ENCODE measurements around the gene HEBP2. TPM values are rescaled to one million over a fixed set of nuclear protein-coding genes. Genes with fewer than 3 reads are reported as not detected.

The HEBP2 gene
- total RNA-seq, 4 donors from 2014 or later = 37.0 to 80.0 (median 58.0) TPM

- TF ChIP-seq CTCF (IDR thresholded peaks at IDR 0.05) (no peak), POLR2A (IDR thresholded peaks at IDR 0.05) (no peak)
- H3K9me3 ChIP-seq = no peaks in the 10 kb centered on the region
- H3K4me1 ChIP-seq = no peaks in the 10 kb centered on the region
- no peak within 1 kb of the TSS for H3K4me3 ChIP-seq (replicated peaks in 1 of 3)
- peak; percentile 40 to 52 for DNase-seq
- intact Hi-C loops (cut with DNase I) = no loop called here
- H3K36me3 ChIP-seq = no peaks in the 10 kb centered on the region
- 52 to 63% methylated on average over 6 of the region's 6 CpGs for WGBS, 2 donors
- no peaks in the 10 kb centered on the region for H3K27me3 ChIP-seq
- H3K27ac ChIP-seq = no peak within 1 kb of the TSS
Observed at GRCh38 chr6:138377844-138378243, 26.2 kb upstream of the HEBP2 start, which contains the start of gene SMIM28. Gene SMIM28, plus strand, starts transcription at chr6:138377905. Its CDS starts 168 bp downstream, at chr6:138378073.

GRCh38 chr6:138378463-138378862 is 25.6 kb upstream of the HEBP2 start:
- no peak overlapping the region for H3K27ac ChIP-seq
- no peaks in the 10 kb centered on the region for H3K4me1 ChIP-seq
- no peaks in the 10 kb centered on the region for H3K36me3 ChIP-seq
- intact Hi-C loops (cut with DNase I) = no loop called here
- no peaks in the 10 kb centered on the region for H3K9me3 ChIP-seq
- no peaks in the 10 kb centered on the region for H3K27me3 ChIP-seq
- DNase-seq = no peak
- TF ChIP-seq CTCF (IDR thresholded peaks at IDR 0.05) (no peak), POLR2A (IDR thresholded peaks at IDR 0.05) (no peak)
- no peak overlapping the region for H3K4me3 ChIP-seq (replicated peaks in 1 of 3)
- 71 to 73% methylated on average over 4 of the region's 4 CpGs for WGBS, 2 donors

- Histone ChIP-seq H3K27ac (no peak overlapping the region), H3K4me1 (no peaks in the 10 kb centered on the region), H3K9me3 (no peaks in the 10 kb centered on the region), H3K27me3 (no peaks in the 10 kb centered on the region), H3K36me3 (no peaks in the 10 kb centered on the region), H3K4me3 (replicated peaks in 1 of 3) (no peak overlapping the region)
- intact Hi-C loops (cut with DNase I) = no loop called here
- TF ChIP-seq POLR2A (IDR thresholded peaks at IDR 0.05) = no peak
- TF ChIP-seq CTCF (IDR thresholded peaks at IDR 0.05) = no peak
- no peak for DNase-seq
- WGBS, 2 donors = 82 to 98% methylated on average over 6 to 8 of the region's 8 CpGs
Observed at GRCh38 chr6:138382498-138383265, 21.3 kb upstream of the HEBP2 start.

GRCh38 chr6:138383776-138384175 is 20.2 kb upstream of the HEBP2 start:
- Histone ChIP-seq H3K36me3 (no peaks in the 10 kb centered on the region), H3K9me3 (no peaks in the 10 kb centered on the region), H3K4me1 (no peaks in the 10 kb centered on the region), H3K4me3 (replicated peaks in 1 of 3) (no peak overlapping the region), H3K27ac (no peak overlapping the region), H3K27me3 (no peaks in the 10 kb centered on the region)
- 60% methylated on average over 3 of the region's 3 CpGs for WGBS, 2 donors
- intact Hi-C loops (cut with DNase I) = no loop called here
- DNase-seq = no peak
- no peak for TF ChIP-seq POLR2A (IDR thresholded peaks at IDR 0.05)
- no peak for TF ChIP-seq CTCF (IDR thresholded peaks at IDR 0.05)

- H3K27ac ChIP-seq = no peak overlapping the region
- DNase-seq = no peak
- H3K27me3 ChIP-seq = no peaks in the 10 kb centered on the region
- no peaks in the 10 kb centered on the region for H3K4me1 ChIP-seq
- H3K4me3 ChIP-seq (replicated peaks in 1 of 3) = no peak overlapping the region
- WGBS, 2 donors = 93 to 98% methylated on average over 3 of the region's 3 CpGs
- intact Hi-C loops (cut with DNase I) = no loop called here
- no peaks in the 10 kb centered on the region for H3K9me3 ChIP-seq
- no peak for TF ChIP-seq POLR2A (IDR thresholded peaks at IDR 0.05)
- TF ChIP-seq CTCF (IDR thresholded peaks at IDR 0.05) = no peak
- no peaks in the 10 kb centered on the region for H3K36me3 ChIP-seq
Observed at GRCh38 chr6:138386897-138387296, 17.1 kb upstream of the HEBP2 start.

Measured in thyroid gland (tissue), 4 donors.